CD4-positive, alpha-beta T cell treated with Interleukin-17A for 1 hour (primary cell): ENCODE measurements around the gene DPM2.
A peak's percentile ranks its signal among the peaks of the same experiment; 100 is the strongest.

ENCODE experiments used
- DNase-seq: peaks from one replicate; pipeline ENCODE4 v3.0.0-alpha.2; 2020

Gene DPM2

GRCh38 chr9:127937388-127938297 is at the start of gene DPM2:
DPM2 (minus strand) TSS chr9:127937854; CDS start chr9:127937820, 34 bp downstream.
- DNase-seq, result peak; percentile 86

- no peak for DNase-seq
Measured at GRCh38 chr9:127987103-127987614, 49.5 kb upstream of the DPM2 start.

GRCh38 chr9:127985011-127985410 is 47.4 kb upstream of the DPM2 start:
- no peak for DNase-seq

GRCh38 chr9:127983847-127984289 is 46.2 kb upstream of the DPM2 start:
- no peak for DNase-seq

GRCh38 chr9:127982912-127983311 is 45.3 kb upstream of the DPM2 start:
- DNase-seq, result no peak

GRCh38 chr9:127981559-127982121 is 44.0 kb upstream of the DPM2 start:
- DNase-seq, result no peak

GRCh38 chr9:127980706-127981558 is 43.3 kb upstream of the DPM2 start, which contains the start of gene EEIG1:
EEIG1 (minus strand) TSS chr9:127980989; CDS start chr9:127980137, 852 bp downstream.
- DNase-seq, result peak; percentile 96

GRCh38 chr9:127980060-127980705 is 42.5 kb upstream of the DPM2 start:
- peak; percentile 48 for DNase-seq

GRCh38 chr9:127979333-127980059 is 41.8 kb upstream of the DPM2 start:
- no peak for DNase-seq

GRCh38 chr9:127979015-127979332 is 41.3 kb upstream of the DPM2 start:
- DNase-seq, result no peak

- no peak for DNase-seq
Measured at GRCh38 chr9:127977884-127978647, 40.4 kb upstream of the DPM2 start.

- DNase-seq, result no peak
Measured at GRCh38 chr9:127977009-127977883, 39.6 kb upstream of the DPM2 start.

GRCh38 chr9:127976498-127976897 is 38.8 kb upstream of the DPM2 start:
- peak; percentile 68 for DNase-seq

GRCh38 chr9:127975376-127976315 is 38.0 kb upstream of the DPM2 start:
- DNase-seq, result no peak

GRCh38 chr9:127974769-127975261 is 37.2 kb upstream of the DPM2 start:
- DNase-seq, result no peak

- no peak for DNase-seq
Measured at GRCh38 chr9:127974001-127974768, 36.5 kb upstream of the DPM2 start.

GRCh38 chr9:127973169-127974000 is 35.7 kb upstream of the DPM2 start:
- no peak for DNase-seq
